Measurements from ENCODE around the gene MICAL3. TPM values are rescaled to one million over a fixed set of nuclear protein-coding genes. Genes with fewer than 3 reads are reported as not detected.

MICAL3 gene
- total RNA-seq, 6 experiments from 2014 or later = 38.6 to 44.1 (median 39.7) TPM

DNA sequence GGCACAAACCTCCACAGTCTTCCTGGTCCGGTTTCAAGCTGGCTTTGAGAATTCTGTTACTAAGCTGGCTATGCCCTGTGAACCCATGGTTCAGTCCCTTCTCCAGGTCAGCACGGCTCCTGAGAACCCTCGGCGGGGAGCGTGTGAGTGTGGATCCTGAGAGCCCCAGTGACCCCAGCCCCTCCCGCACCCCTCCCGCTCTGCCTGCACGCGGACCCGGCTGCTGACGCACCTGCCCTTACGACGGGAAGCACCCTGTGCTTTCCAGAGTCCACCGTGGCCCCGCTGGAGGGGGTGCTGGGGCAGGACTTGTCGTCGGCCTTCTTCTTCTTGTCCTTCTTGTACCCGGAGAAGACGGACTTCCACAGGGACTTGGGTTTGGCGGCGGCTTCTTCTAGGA, 207.3 kb downstream of the MICAL3 start:
- DNase-seq = no peak
- Mint-ChIP-seq H3K27ac (no peak overlapping the region), H3K4me3 (no peak overlapping the region), H3K4me1 (ENCODE audit: low read depth) (no peaks in the 10 kb centered on the region), H3K9me3 (no peaks in the 10 kb centered on the region), H3K27me3 (ENCODE audit: insufficient read depth) (peaks cover 2% of the 10 kb centered on the region; the same call in 1 of the 2 replicates), H3K36me3 (ENCODE audit: low read depth) (0 out of 2 replicates have a peak, but pooled peaks cover 4% of the 10 kb centered on the region)
- TF ChIP-seq, protein P1, sequence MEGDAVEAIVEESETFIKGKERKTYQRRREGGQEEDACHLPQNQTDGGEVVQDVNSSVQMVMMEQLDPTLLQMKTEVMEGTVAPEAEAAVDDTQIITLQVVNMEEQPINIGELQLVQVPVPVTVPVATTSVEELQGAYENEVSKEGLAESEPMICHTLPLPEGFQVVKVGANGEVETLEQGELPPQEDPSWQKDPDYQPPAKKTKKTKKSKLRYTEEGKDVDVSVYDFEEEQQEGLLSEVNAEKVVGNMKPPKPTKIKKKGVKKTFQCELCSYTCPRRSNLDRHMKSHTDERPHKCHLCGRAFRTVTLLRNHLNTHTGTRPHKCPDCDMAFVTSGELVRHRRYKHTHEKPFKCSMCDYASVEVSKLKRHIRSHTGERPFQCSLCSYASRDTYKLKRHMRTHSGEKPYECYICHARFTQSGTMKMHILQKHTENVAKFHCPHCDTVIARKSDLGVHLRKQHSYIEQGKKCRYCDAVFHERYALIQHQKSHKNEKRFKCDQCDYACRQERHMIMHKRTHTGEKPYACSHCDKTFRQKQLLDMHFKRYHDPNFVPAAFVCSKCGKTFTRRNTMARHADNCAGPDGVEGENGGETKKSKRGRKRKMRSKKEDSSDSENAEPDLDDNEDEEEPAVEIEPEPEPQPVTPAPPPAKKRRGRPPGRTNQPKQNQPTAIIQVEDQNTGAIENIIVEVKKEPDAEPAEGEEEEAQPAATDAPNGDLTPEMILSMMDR (IDR thresholded peaks at IDR 0.05) = no peak

DNA sequence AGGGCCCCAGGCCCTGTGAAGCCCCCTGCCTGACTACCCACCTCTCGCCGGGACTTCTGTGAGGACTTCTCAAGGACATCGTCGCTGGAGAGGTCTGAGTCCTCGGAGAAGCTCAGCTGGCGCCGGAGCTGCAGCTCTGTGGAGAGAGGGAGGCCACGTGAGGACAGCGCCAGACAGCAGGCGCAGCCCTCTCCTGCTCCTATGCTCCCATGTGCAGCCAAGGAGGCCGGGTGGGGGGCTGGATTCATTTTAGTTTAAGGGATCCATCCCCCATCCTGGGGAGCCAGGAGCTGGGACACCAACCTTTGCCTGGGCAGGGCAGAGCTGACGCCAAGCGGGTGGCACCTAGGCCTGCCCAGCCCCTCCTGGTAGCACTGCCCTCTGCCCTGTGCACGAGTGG, 207.7 kb downstream of the MICAL3 start:
- TF ChIP-seq, protein P1 (IDR thresholded peaks at IDR 0.05) = no peak
- peaks cover 2% of the 10 kb centered on the region; the same call in 1 of the 2 replicates for H3K27me3 Mint-ChIP-seq (ENCODE audit: insufficient read depth)
- no peak for DNase-seq
- H3K4me1 Mint-ChIP-seq (ENCODE audit: low read depth) = no peaks in the 10 kb centered on the region
- no peaks in the 10 kb centered on the region for H3K9me3 Mint-ChIP-seq
- no peak overlapping the region for H3K4me3 Mint-ChIP-seq
- 0 out of 2 replicates have a peak, but pooled peaks cover 4% of the 10 kb centered on the region for H3K36me3 Mint-ChIP-seq (ENCODE audit: low read depth)
- no peak overlapping the region for H3K27ac Mint-ChIP-seq

DNA sequence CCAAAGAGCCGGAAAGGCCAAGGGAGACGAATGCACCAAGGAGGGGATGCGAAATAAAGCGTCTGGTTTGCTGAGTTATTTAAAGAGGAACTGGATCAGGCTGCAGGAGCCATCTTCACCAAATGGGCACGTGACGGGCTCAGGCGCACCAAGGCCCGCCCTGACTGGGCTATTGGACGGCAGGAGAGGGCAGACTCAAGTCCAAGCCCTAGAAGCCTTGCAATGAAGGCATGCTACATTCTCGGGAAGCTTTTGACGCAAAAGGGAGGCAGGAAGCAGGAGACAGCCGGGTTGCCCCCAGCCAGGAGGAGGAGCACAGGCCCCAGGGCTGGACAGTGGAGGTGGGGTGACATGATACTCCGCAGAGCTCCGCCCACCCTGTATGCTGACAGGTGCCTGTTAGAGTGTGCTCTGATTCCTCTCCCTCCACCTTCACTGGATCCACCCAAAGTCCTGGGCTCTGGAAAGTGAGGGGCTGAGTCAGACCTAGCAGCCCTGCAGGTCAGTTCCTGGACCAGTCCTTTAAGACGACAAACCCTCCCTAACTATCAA, 208.6 kb downstream of the MICAL3 start:
- Mint-ChIP-seq H3K36me3 (ENCODE audit: low read depth) (0 out of 2 replicates have a peak, but pooled peaks cover 4% of the 10 kb centered on the region), H3K4me1 (ENCODE audit: low read depth) (no peaks in the 10 kb centered on the region), H3K9me3 (no peaks in the 10 kb centered on the region), H3K4me3 (no peak overlapping the region), H3K27me3 (ENCODE audit: insufficient read depth) (peaks cover 2% of the 10 kb centered on the region; the same call in 1 of the 2 replicates), H3K27ac (no peak overlapping the region)
- TF ChIP-seq, protein P1 (IDR thresholded peaks at IDR 0.05) = no peak
- DNase-seq = no peak

DNA sequence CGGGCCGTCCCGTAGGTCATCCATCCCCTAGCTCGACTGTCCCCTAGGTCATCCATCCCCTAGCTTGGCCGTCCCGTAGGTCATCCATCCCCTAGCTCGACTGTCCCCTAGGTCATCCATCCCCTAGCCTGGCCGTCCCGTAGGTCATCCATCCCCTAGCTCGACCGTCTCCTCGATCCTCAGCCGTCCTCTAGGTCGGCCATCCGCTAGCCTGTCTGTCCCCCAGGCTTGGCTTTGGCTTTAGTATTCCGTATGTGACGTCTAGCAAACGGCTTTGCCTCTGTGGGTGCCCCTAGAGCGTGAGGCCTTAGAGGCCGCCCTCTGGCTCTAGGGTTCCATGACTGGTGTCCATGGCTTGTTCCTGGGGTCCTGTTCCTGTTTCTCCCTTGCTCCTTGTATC, 209.5 kb downstream of the MICAL3 start:
- H3K4me3 Mint-ChIP-seq = no peak overlapping the region
- peaks cover 2% of the 10 kb centered on the region; the same call in 1 of the 2 replicates for H3K27me3 Mint-ChIP-seq (ENCODE audit: insufficient read depth)
- H3K36me3 Mint-ChIP-seq (ENCODE audit: low read depth) = 0 out of 2 replicates have a peak, but pooled peaks cover 4% of the 10 kb centered on the region
- TF ChIP-seq, protein P1 (IDR thresholded peaks at IDR 0.05) = no peak
- H3K9me3 Mint-ChIP-seq = no peaks in the 10 kb centered on the region
- H3K27ac Mint-ChIP-seq = no peak overlapping the region
- no peaks in the 10 kb centered on the region for H3K4me1 Mint-ChIP-seq (ENCODE audit: low read depth)
- DNase-seq = no peak

DNA sequence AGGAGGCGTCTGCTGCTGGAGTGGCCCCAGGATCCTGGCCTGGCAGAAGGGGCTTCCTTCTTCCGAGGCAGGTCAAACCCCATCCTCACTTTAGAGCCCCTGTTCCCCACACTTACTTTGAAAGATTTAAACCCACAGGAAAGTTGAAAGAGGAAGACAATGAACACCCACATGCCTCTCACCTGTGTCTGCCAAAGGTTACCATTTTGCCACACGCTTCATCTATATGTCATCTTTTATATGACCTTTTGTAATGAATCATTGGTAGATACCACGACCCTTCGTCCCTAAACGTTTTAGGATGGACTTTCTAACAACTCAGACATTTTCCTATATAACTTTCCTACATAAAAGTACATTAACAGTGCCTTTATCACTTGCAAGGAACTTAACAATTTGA, 210.3 kb downstream of the MICAL3 start:
- Mint-ChIP-seq H3K27ac (no peak overlapping the region), H3K36me3 (ENCODE audit: low read depth) (0 out of 2 replicates have a peak, but pooled peaks cover 4% of the 10 kb centered on the region), H3K27me3 (ENCODE audit: insufficient read depth) (peaks cover 2% of the 10 kb centered on the region; the same call in 1 of the 2 replicates), H3K4me1 (ENCODE audit: low read depth) (no peaks in the 10 kb centered on the region), H3K9me3 (no peaks in the 10 kb centered on the region), H3K4me3 (no peak overlapping the region)
- TF ChIP-seq, protein P1 (IDR thresholded peaks at IDR 0.05) = no peak
- DNase-seq = no peak

Measured in HFFc6 (cell line).